Uterus (tissue), 4 donors: Measurements from ENCODE around the gene RPL19. TPM values are rescaled to one million over a fixed set of nuclear protein-coding genes. Genes with fewer than 3 reads are reported as not detected.

Experiments used
- DNase-seq, 2 donors: peaks; one replicate each; pipeline ENCODE4 v3.0.0-alpha.2; 2019 to 2020
- H3K27ac ChIP-seq, 2 donors: fragments of 200-600 bp; sonication (generic); 1 replicate in 1 of 2; 2 replicates in 1 of 2; pipeline ENCODE4 v1.5.1; 2016 to 2018
- H3K27me3 ChIP-seq, 2 donors: fragments of 200-600 bp; sonication (generic); one replicate each; pipeline ENCODE4 v1.5.1; 2018 to 2019; ENCODE audit warnings: control low read depth in 1 of 2
- H3K36me3 ChIP-seq, 2 donors: fragments of 200-600 bp; sonication (generic); one replicate each; pipeline ENCODE4 v1.5.1; 2019; ENCODE audit warnings: control low read depth in 1 of 2
- H3K4me1 ChIP-seq, 2 donors: fragments of 200-600 bp; sonication (generic); one replicate each; pipeline ENCODE4 v1.5.1; 2018 to 2019; ENCODE audit warnings: control low read depth in 1 of 2
- H3K4me3 ChIP-seq, 2 donors: fragments of 200-600 bp; sonication (generic); 1 replicate in 1 of 2; 2 replicates in 1 of 2; pipeline ENCODE4 v1.5.1; 2018 to 2019; ENCODE audit warnings: mild to moderate bottlenecking in 1 of 2
- H3K9me3 ChIP-seq, 2 donors: fragments of 200-600 bp; sonication (generic); one replicate each; pipeline ENCODE4 v1.5.1; 2019; ENCODE audit warnings: control low read depth in 1 of 2
- CTCF ChIP-seq, 4 experiments: fragments of 200-600 bp in 2 of 4; fragments of 450-650 bp in 2 of 4; sonication (generic) in 2 of 4; IDR thresholded peaks; one replicate each; pipeline ENCODE4 v1.5.1; 2016 to 2019; ENCODE audit warnings: antibody characterized with exemption in 4 of 4, mild to moderate bottlenecking in 2 of 4, moderate library complexity in 1 of 4
- POLR2A ChIP-seq, 2 donors: fragments of 450-650 bp; IDR thresholded peaks; one replicate each; pipeline ENCODE4 v1.6.1; 2016; ENCODE audit warnings: antibody characterized with exemption in 2 of 2, mild to moderate bottlenecking in 1 of 2, moderate library complexity in 1 of 2
- intact Hi-C: fragments of 100-400 bp; cut with DNase I; formaldehyde crosslinking; loops from one replicate; pipeline ENCODE4 v1.15.1; 2023; ENCODE audit warnings: low total_unique reads
- total RNA-seq, 4 donors: library from RNA; depleted of rRNA in 3 of 4; stranded (reverse); fragments of >200 nt in 3 of 4; gene quantifications; one replicate each; pipeline versions ENCODE4 v1.1.0 to v1.2.4, GENCODE V29; 2014 to 2023
- donor health status: DM: yes; HTN: yes; CAD: no.

Gene RPL19
- total RNA-seq, 4 donors from 2014 or later, result 1,469 to 5,936 (median 3,528) TPM

- DNase-seq, result no peak
These were observed 12.8 kb upstream of the RPL19 start for GRCh38 chr17:39187152-39187830.

GRCh38 chr17:39191750-39192510 is 8.2 kb upstream of the RPL19 start:
- Histone ChIP-seq H3K27ac (no peak overlapping the region), H3K9me3 (no peaks in the 10 kb centered on the region), H3K36me3 (no peaks in the 10 kb centered on the region), H3K27me3 (no peaks in the 10 kb centered on the region), H3K4me3 (no peak overlapping the region), H3K4me1 (peaks cover 0 to 16% of the 10 kb centered on the region in 2 donors)
- TF ChIP-seq POLR2A (IDR thresholded peaks at IDR 0.05), result no peak
- no peak for TF ChIP-seq CTCF (IDR thresholded peaks at IDR 0.05)
- no peak for DNase-seq
- intact Hi-C loops, result no loop called here

More at GRCh38 chr17:39187152-39187830, 12.8 kb upstream of the RPL19 start:
- intact Hi-C loops, result no loop called here
- no peak for TF ChIP-seq CTCF (IDR thresholded peaks at IDR 0.05)
- no peak for TF ChIP-seq POLR2A (IDR thresholded peaks at IDR 0.05)
- Histone ChIP-seq H3K27ac (no peak overlapping the region), H3K27me3 (no peaks in the 10 kb centered on the region), H3K9me3 (no peaks in the 10 kb centered on the region), H3K36me3 (no peaks in the 10 kb centered on the region), H3K4me3 (no peak overlapping the region), H3K4me1 (no peaks in the 10 kb centered on the region)

GRCh38 chr17:39192901-39193300 is 7.2 kb upstream of the RPL19 start:
- H3K9me3 ChIP-seq, result no peaks in the 10 kb centered on the region
- H3K36me3 ChIP-seq, result no peaks in the 10 kb centered on the region
- H3K27me3 ChIP-seq, result no peaks in the 10 kb centered on the region
- H3K27ac ChIP-seq, result no peak overlapping the region
- no peak for DNase-seq
- intact Hi-C loops, result no loop called here
- peaks cover 0 to 17% of the 10 kb centered on the region in 2 donors for H3K4me1 ChIP-seq
- TF ChIP-seq CTCF (IDR thresholded peaks at IDR 0.05) (no peak), POLR2A (IDR thresholded peaks at IDR 0.05) (no peak)
- no peak overlapping the region for H3K4me3 ChIP-seq

DNA sequence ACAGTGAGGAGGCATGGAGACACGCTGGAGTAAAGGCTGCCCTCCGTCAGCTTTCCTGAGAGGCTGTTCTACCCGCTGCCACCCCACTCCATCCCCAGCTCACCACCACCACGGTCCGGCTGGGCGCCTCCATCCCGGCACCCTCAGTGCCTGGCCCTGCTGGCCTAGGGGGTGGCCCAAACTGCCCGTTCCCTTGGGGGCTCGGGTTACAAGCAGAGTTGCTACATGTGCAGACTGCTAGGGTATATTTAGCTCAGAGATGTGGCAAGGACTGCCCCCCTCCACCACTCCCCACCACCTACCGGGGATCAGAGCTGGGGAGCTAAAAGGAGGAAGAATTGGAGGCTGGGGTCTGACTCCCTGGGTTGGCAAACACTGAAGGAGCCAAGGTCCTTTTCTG is 6.7 kb upstream of the RPL19 start:
- Histone ChIP-seq H3K9me3 (no peaks in the 10 kb centered on the region), H3K4me3 (no peak overlapping the region), H3K27ac (no peak overlapping the region), H3K4me1 (peaks cover 0 to 20% of the 10 kb centered on the region in 2 donors), H3K36me3 (no peaks in the 10 kb centered on the region), H3K27me3 (no peaks in the 10 kb centered on the region)
- intact Hi-C loops, result no loop called here
- TF ChIP-seq CTCF (IDR thresholded peaks at IDR 0.05), result no peak
- no peak for TF ChIP-seq POLR2A (IDR thresholded peaks at IDR 0.05)
- no peak for DNase-seq
